ENCODE measurements around the gene CIZ1. TPM values are rescaled to one million over a fixed set of nuclear protein-coding genes. Genes with fewer than 3 reads are reported as not detected.

The CIZ1 gene
- total RNA-seq, 1 experiment from 2014 or later, result 93.7 TPM

DNA sequence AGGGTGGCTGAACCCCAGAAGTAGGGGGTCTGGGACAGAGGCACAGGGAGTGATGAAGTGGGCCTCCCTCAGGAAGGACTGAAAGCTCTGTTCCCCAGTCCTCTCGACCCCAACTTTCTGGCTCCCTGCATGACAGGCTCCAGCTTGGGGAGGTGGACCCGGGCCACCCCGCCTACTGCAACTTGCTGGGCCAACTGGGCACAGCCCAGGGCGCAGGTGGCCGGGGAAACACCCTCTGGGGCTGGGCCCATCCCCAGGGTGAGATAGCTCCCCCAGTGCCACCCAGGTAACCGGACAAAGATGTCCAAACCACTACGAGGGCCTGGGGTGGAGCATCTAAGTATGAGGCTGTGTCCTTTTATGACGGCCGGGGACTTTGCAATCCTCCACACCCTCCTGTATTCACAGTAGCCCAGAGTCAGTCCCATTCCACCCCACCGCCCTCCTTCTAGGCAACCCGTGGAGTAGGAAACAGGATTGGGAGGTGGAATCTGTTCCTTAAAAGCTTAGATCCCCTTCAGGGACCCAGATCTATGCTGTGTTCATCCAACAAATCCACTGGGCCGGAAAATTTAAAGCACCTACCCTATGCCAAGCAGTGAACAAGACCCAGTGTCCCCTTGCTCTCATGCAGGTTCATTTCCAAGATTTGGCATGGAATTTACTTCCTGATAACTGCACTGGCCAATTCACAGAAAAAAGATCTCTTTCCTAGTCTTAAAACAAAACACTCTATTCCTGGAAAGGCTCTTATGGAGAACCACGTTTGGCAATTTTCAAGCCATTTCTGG is 31.7 kb upstream of the CIZ1 start:
- Mint-ChIP-seq H3K36me3 (ENCODE audit: insufficient read depth, unreplicated experiment) (peaks cover 4% of the 10 kb centered on the region), H3K4me1 (ENCODE audit: low read depth, unreplicated experiment) (no peaks in the 10 kb centered on the region), H3K27me3 (ENCODE audit: unreplicated experiment) (no peaks in the 10 kb centered on the region), H3K4me3 (ENCODE audit: low read depth, unreplicated experiment) (no peak overlapping the region), H3K27ac (ENCODE audit: unreplicated experiment) (no peak overlapping the region), H3K9me3 (ENCODE audit: low read depth, unreplicated experiment) (no peaks in the 10 kb centered on the region)
- CTCF ChIA-PET, result no interaction called here
- no TSS peak for BruUV-seq (replicated peaks)
- intact Hi-C loops (cut with micrococcal nuclease; ENCODE audit: unreplicated experiment), result no loop called here
- DNase-seq, result no peak
- no peak for TF ChIP-seq CTCF (IDR thresholded peaks at IDR 0.05; ENCODE audit: unreplicated experiment)

GRCh38 chr9:128222026-128222425 is 30.7 kb upstream of the CIZ1 start:
- H3K4me3 Mint-ChIP-seq (ENCODE audit: low read depth, unreplicated experiment), result no peak overlapping the region
- CTCF ChIA-PET, result no interaction called here
- no peaks in the 10 kb centered on the region for H3K9me3 Mint-ChIP-seq (ENCODE audit: low read depth, unreplicated experiment)
- no peaks in the 10 kb centered on the region for H3K27me3 Mint-ChIP-seq (ENCODE audit: unreplicated experiment)
- no peak for DNase-seq
- H3K36me3 Mint-ChIP-seq (ENCODE audit: insufficient read depth, unreplicated experiment), result peaks cover 4% of the 10 kb centered on the region
- intact Hi-C loops (cut with micrococcal nuclease; ENCODE audit: unreplicated experiment), result no loop called here
- no peak overlapping the region for H3K27ac Mint-ChIP-seq (ENCODE audit: unreplicated experiment)
- no peak for TF ChIP-seq CTCF (IDR thresholded peaks at IDR 0.05; ENCODE audit: unreplicated experiment)
- no peaks in the 10 kb centered on the region for H3K4me1 Mint-ChIP-seq (ENCODE audit: low read depth, unreplicated experiment)
- no TSS peak for BruUV-seq (replicated peaks)

DNA sequence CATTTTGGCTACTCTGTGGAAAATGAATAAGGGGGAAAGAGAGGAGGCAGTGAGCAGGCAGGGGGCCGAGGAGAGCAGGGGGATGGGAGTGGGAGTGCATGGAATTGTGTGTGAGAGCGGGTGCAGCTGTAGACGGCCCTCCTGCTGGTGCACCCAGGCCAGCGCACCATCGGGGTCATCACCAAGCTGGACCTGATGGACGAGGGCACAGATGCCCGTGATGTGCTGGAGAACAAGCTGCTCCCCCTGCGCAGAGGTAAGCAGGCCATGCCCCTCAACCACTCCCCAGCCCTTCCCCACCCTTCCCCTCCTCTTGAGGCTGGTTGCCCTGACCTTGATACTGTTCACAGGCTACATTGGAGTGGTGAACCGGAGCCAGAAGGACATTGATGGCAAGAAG is 28.5 kb upstream of the CIZ1 start:
- CTCF ChIA-PET, result no interaction called here
- no peaks in the 10 kb centered on the region for H3K9me3 Mint-ChIP-seq (ENCODE audit: low read depth, unreplicated experiment)
- no peak overlapping the region for H3K4me3 Mint-ChIP-seq (ENCODE audit: low read depth, unreplicated experiment)
- H3K27ac Mint-ChIP-seq (ENCODE audit: unreplicated experiment), result no peak overlapping the region
- no peaks in the 10 kb centered on the region for H3K27me3 Mint-ChIP-seq (ENCODE audit: unreplicated experiment)
- DNase-seq, result no peak
- no peak for TF ChIP-seq CTCF (IDR thresholded peaks at IDR 0.05; ENCODE audit: unreplicated experiment)
- no TSS peak for BruUV-seq (replicated peaks)
- intact Hi-C loops (cut with micrococcal nuclease; ENCODE audit: unreplicated experiment), result no loop called here
- peaks cover 4% of the 10 kb centered on the region for H3K36me3 Mint-ChIP-seq (ENCODE audit: insufficient read depth, unreplicated experiment)
- H3K4me1 Mint-ChIP-seq (ENCODE audit: low read depth, unreplicated experiment), result no peaks in the 10 kb centered on the region

DNA sequence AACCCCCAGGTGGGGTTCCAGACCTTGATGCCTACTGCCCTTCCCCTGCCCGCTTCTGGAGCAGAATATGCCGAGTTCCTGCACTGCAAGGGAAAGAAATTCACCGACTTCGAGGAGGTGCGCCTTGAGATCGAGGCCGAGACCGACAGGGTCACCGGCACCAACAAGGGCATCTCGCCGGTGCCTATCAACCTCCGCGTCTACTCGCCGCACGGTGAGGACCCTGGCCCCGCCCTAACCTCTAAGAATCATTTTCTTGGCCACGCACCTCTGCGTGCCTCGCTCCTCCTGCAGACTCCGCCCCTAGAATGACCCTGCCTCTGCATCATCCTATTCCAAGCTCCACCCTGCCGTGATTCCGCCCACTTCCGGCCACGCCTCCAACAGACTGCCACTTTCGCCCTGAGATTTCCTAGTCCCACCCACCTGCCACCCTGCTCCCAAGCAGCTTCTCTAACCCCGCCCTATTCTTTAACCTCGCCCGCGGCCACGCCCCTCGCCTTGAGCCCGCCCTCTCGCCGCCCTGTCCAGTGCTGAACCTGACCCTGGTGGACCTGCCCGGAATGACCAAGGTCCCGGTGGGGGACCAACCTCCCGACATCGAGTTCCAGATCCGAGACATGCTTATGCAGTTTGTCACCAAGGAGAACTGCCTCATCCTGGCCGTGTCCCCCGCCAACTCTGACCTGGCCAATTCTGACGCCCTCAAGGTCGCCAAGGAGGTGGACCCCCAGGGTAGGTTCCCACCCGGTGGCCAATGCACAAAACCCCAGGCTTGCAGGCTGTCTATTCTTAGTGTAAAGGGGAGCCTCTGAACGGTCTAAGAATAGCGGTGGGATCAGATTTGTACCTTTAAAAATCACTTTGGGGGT is 27.4 kb upstream of the CIZ1 start:
- peak; percentile 79 for DNase-seq
- CTCF ChIA-PET, result no interaction called here
- Mint-ChIP-seq H3K9me3 (ENCODE audit: low read depth, unreplicated experiment) (no peaks in the 10 kb centered on the region), H3K4me3 (ENCODE audit: low read depth, unreplicated experiment) (peak overlapping the region; percentile 56), H3K27me3 (ENCODE audit: unreplicated experiment) (no peaks in the 10 kb centered on the region), H3K36me3 (ENCODE audit: insufficient read depth, unreplicated experiment) (peaks cover 8% of the 10 kb centered on the region), H3K4me1 (ENCODE audit: low read depth, unreplicated experiment) (no peaks in the 10 kb centered on the region), H3K27ac (ENCODE audit: unreplicated experiment) (peak overlapping the region; percentile 41)
- intact Hi-C loops (cut with micrococcal nuclease; ENCODE audit: unreplicated experiment), result no loop called here
- BruUV-seq (replicated peaks), result no TSS peak
- no peak for TF ChIP-seq CTCF (IDR thresholded peaks at IDR 0.05; ENCODE audit: unreplicated experiment)

All from Calu3 (cell line).